Measurements from ENCODE around the gene COG8. TPM values are rescaled to one million over a fixed set of nuclear protein-coding genes. Genes with fewer than 3 reads are reported as not detected.

The COG8 gene
- total RNA-seq, 1 donor from 2014 or later = 39.4 TPM

DNA sequence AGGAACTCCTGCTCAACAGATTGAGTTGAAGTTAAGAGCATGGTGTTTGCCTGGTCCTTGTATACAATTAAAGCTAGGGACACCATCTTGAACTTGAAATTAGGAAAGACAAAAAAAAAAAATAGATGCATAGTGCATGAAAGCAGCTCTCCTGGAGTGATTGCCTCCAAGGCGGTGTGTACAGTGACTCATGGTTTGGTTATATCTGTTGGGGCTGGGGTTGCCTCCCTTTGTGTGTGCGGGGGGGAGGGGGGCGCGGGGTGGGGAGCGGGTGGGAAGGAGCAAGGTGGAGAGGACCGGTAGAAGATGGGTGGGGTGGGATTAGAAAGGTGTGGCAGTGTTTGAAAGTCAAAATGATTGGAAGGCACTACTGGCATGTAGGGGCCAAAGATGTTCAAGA lies 8.9 kb upstream of the COG8 start:
- DNase-seq (ENCODE audit: low read depth) = no peak
- no peak overlapping the region for H3K4me3 ChIP-seq (ENCODE audit: low read depth, low read length)
- TF ChIP-seq, protein P1, sequence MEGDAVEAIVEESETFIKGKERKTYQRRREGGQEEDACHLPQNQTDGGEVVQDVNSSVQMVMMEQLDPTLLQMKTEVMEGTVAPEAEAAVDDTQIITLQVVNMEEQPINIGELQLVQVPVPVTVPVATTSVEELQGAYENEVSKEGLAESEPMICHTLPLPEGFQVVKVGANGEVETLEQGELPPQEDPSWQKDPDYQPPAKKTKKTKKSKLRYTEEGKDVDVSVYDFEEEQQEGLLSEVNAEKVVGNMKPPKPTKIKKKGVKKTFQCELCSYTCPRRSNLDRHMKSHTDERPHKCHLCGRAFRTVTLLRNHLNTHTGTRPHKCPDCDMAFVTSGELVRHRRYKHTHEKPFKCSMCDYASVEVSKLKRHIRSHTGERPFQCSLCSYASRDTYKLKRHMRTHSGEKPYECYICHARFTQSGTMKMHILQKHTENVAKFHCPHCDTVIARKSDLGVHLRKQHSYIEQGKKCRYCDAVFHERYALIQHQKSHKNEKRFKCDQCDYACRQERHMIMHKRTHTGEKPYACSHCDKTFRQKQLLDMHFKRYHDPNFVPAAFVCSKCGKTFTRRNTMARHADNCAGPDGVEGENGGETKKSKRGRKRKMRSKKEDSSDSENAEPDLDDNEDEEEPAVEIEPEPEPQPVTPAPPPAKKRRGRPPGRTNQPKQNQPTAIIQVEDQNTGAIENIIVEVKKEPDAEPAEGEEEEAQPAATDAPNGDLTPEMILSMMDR (conservative IDR thresholded peaks at IDR 0.05; ENCODE audit: low read depth, low read length) = no peak

DNA sequence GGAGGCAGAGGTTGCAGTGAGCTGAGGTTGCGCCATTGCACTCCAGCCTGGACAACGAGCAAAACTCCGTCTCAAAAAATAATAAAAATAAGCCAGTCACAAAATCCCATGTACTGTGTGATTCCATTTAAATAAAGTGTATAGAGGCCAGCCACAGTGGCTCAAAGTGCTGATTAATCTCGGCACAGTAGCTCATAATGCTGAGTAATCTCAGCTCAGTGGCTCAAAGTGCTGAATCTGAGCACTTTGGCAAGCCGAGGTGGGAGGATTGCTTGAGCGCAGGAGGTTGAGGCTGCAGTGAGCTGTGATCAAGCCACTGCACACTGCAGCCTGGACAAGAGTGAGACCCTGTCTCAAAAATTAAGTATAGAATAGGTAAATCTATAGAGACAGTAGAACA lies 7.3 kb upstream of the COG8 start:
- H3K4me3 ChIP-seq (ENCODE audit: low read depth, low read length) = no peak overlapping the region
- DNase-seq (ENCODE audit: low read depth) = no peak
- TF ChIP-seq, protein P1 (conservative IDR thresholded peaks at IDR 0.05; ENCODE audit: low read depth, low read length) = no peak

DNA sequence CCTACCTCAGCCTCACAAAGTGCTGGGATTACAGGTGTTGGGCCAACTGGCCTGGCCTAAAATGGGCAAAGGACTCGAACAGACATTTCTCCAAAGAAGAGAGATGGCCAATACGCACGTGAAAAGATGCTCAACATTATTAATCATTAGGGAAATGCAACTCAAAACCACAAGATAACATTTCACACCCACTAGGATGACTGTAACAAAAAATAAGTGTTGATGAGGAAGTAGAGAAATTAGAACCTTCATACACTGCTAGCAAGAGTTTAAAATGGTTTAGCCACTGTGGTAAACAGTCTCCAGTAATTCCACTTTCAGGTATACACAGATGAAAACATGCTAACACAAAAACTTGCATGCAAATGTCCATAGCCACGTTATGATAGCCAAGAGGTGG lies 6.6 kb upstream of the COG8 start:
- no peak for DNase-seq (ENCODE audit: low read depth)
- TF ChIP-seq, protein P1 (conservative IDR thresholded peaks at IDR 0.05; ENCODE audit: low read depth, low read length) = no peak
- H3K4me3 ChIP-seq (ENCODE audit: low read depth, low read length) = no peak overlapping the region

DNA sequence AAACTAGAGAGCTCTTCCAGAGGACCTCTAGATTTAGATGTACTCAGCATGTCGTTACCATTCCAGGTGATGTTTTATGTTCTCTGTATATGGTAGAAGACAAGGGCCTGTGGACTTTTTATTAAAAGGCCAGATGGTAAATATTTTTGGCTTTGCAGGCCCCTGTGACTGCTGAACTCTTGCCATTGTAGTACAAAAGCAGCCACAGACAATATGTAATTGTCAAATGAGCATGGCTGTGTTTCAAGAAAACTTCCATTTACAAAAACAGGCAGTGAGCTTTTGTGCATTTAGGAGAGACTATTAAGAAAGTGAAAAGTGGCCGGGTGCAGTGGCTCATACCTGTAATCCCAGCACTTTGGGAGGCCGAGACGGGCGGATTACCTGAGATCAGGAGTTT lies 4.8 kb upstream of the COG8 start:
- H3K4me3 ChIP-seq (ENCODE audit: low read depth, low read length) = no peak overlapping the region
- TF ChIP-seq, protein P1 (conservative IDR thresholded peaks at IDR 0.05; ENCODE audit: low read depth, low read length) = no peak
- DNase-seq (ENCODE audit: low read depth) = no peak

DNA sequence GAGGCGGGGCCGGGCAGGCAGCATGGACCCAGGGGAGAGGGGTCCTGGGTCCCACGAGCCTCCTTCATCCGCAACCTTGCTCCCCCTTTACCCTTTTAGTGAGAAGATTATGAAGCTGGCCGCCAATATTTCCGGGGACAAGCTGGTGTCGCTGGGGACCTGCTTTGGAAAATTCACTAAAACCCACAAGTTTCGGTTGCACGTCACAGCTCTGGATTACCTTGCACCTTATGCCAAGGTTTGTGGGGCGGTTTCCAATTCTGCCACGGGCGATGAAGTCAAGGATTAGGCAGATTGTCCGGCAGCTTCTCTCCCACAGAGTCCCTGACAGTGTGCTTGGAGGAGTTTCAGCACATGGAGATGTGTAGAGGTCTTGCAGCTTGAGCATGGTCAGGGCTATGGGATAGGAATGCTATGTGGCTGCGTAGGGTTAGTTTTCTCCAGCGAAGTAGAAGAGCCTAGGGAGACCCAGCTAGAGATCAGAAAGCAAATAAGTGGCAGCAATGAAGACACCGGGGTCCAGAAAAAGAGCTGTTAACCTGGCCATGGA lies 806 bp upstream of the COG8 start:
- TF ChIP-seq, protein P1 (conservative IDR thresholded peaks at IDR 0.05; ENCODE audit: low read depth, low read length) = no peak
- DNase-seq (ENCODE audit: low read depth) = no peak
- peak overlapping the region; percentile 90 for H3K4me3 ChIP-seq (ENCODE audit: low read depth, low read length)

DNA sequence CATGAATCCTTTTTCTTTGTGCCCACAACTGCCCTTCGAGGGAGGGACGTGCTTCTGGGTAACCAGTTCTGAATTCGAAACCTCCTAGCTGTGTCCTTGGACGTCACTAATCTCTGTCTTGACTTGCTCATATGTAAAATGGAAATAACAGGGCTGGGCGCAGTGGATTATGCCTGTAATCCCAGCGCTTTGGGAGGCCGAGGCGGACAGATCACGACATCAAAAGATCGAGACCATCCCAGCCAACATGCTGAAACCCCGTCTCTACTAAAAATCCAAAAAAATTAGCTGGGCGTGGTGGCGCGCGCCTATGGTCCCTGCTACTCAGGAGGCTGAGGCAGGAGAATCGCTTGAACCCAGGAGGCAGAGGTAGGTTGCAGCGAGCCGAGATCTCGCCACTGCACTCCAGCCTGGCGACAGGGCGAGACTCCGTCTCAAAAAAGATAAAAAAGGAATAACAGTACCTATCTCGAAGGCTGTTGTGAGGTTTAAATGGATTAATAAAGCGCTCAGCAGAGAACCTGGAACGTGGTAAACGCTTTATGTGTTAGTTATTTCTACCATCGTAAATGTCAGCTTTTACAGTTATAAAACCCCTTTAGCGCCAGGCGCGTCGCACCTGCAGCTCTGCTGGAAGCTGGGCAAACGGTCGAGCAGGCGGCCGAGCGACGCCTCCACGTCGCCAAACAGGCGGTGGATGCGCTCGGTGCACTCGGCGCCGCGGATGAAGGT lies 641 bp downstream of the COG8 start:
- peak overlapping the region; percentile 90 for H3K4me3 ChIP-seq (ENCODE audit: low read depth, low read length)
- no peak for DNase-seq (ENCODE audit: low read depth)
- TF ChIP-seq, protein P1 (conservative IDR thresholded peaks at IDR 0.05; ENCODE audit: low read depth, low read length) = no peak

DNA sequence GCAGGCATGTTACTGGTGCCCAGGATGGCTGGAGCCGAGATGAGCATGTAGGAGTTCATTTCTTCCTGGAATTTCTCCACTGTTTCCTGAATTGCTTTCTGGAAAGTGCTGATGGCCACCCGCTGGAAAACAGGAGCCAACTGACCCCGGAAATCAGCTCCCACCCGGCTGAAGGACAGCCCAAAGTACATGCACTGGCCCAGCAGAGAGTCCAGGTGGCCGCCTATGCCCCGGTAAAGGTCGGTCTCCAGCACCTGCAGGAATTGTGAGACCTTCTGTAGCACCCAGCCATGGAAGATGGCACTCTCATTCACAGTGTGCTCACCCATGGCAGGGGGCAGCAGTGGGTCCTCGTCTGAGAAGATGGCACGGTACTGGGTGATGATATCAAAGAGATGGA lies 4.7 kb downstream of the COG8 start:
- TF ChIP-seq, protein P1 (conservative IDR thresholded peaks at IDR 0.05; ENCODE audit: low read depth, low read length) = no peak
- no peak for DNase-seq (ENCODE audit: low read depth)
- no peak overlapping the region for H3K4me3 ChIP-seq (ENCODE audit: low read depth, low read length)

Measured in epithelial cell of proximal tubule (primary cell).